Activated CD4-positive, alpha-beta T cell treated with anti-CD3 and anti-CD28 coated beads, Interleukin-2, amount 50 U/mL, for 1 hour (primary cell): ENCODE data around the gene GRIN1.

ENCODE experiments used
- DNase-seq: peaks from one replicate; pipeline ENCODE4 v3.0.0-alpha.2; 2020

Gene GRIN1

GRCh38 chr9:137198051-137198901 is 59.3 kb downstream of the GRIN1 start:
- DNase-seq, result no peak

GRCh38 chr9:137198902-137199283 is 59.9 kb downstream of the GRIN1 start:
- DNase-seq, result no peak

DNA sequence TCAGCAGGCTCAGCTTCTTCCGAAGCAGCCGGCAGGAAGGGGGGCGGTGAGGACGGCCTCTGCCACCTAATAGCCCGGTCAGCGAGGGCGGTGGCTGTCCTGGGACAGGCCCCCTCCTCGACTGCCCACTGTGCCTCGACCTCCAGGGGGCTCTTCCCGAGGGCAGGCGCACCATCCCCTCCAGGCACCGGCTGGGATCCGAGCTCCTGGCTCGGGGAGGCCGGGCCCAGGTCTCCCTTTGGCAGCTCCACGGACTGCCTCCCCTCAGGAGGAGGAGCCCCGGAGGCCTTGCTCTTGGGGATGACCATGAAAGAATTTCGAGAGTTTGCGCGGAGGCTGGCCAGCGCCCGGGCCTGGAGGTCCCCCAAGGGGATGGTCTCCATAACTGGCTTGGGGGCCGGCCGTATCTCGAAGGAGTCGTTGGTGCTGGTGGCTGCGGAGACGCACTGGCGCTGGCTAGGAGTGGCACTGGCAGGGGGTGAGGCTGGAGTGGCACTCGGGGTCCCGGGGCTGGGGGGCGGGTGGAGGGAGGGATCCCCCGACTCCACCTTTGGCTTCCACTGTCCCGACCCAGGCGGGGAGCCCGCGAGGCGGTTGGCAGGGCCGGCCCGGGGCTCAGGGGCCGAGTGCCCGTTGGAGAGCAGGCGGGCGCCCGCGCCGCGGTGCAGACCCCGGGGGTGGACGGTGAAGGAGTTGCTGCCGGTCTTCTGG is 60.6 kb downstream of the GRIN1 start:
- DNase-seq, result no peak

- peak; percentile 98 for DNase-seq
These were observed 61.6 kb downstream of the GRIN1 start, which contains the start of gene TPRN for GRCh38 chr9:137200311-137201204. Gene TPRN (minus strand): TSS chr9:137200741. CDS start chr9:137200711, 30 bp downstream.

- DNase-seq, result no peak
These were observed 62.4 kb downstream of the GRIN1 start for GRCh38 chr9:137201205-137201868.

DNA sequence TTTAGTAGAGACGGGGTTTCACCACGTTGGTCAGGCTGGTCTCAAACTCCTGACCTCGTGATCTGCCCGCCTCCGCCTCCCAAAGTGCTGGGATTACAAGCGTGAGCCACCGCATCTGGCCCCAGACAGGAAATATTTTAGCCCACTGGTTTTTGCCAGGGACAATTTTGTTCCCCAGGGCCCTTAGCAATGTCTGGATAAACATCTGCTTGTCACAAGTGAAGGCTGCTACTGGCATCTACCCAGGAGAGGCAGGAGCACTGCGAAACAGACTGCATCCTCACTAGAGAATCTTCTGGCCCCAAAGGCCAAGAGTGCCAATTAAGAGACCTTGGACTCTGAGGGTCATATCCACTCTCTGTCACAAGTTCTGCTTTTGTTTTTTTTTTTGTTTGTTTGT is 64.0 kb downstream of the GRIN1 start:
- DNase-seq, result no peak

GRCh38 chr9:137204731-137205125 is 65.8 kb downstream of the GRIN1 start:
- DNase-seq, result no peak

DNA sequence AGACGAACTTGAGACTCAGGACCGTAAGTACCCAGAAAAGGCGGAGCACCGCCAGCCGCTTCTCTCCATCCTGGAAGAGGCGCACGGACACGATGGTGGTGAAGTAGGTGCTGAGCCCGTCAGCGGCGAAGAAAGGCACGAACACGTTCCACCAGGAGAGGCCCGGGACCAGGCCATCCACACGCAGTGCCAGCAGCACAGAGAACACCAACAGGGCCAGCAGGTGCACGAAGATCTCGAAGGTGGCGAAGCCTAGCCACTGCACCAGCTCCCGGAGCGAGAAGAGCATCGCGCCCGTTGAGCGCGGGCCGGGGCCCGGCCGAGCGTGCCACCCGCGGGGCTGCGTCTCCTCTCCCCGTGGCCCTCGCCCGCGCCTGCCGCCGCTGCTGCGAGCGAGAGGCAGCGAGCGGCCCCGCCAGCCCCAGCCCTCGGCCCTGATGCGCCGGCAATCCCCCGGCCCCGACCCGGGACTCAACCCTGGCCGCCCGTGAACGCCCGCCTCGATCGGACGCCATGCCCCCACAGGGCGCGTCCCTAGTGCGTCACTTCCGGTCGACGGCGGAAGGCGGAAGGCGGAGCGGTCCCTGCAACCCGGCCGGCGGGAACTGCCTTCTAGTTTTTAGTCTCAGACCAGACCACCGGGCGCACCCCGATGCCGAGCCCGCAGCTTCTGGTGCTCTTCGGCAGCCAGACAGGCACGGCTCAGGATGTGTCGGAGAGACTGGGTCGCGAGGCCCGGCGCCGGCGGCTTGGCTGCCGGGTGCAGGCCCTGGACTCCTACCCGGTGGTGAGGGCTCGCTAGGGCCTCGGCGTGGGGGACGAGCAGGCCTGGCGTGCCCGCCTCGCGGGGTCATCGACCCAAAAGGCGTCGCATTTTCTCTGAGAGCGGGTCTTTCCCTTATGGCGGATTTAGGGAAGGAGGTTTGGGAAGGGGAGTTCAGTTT is 66.4 kb downstream of the GRIN1 start, which contains the start of the genes NDOR1 and TMEM203:
NDOR1 (plus strand) TSS at position 575 of the 944 bp plus-strand sequence; CDS start at position 653, 78 bp downstream.
TMEM203 (minus strand) TSS at position 523 of the 944 bp plus-strand sequence; CDS start at position 289, 234 bp downstream.
- DNase-seq, result peak; percentile 92

- DNase-seq, result no peak
These were observed 67.6 kb downstream of the GRIN1 start for GRCh38 chr9:137206602-137207001.

DNA sequence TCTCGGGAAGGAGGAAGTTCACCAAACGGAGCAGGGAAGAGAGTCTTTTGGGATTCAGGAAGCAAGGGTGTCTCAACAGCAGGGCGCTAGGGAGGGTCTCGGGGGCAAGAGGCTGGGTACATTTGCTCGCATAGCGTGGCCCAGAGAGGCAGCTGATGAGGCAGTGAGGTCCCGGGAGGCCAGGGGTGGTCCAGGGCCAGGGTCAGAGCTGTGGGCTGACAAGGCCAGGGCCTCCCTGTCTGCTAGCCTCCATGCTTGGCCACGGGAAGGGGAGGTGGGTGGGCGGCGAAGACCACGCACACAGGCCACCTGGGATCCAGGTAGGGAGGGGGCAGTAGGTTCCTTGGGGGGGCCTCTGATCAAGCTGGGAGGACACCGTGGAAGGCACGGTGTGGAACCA is 72.6 kb downstream of the GRIN1 start:
- no peak for DNase-seq

- no peak for DNase-seq
These were observed 73.6 kb downstream of the GRIN1 start for GRCh38 chr9:137212520-137212919.

DNA sequence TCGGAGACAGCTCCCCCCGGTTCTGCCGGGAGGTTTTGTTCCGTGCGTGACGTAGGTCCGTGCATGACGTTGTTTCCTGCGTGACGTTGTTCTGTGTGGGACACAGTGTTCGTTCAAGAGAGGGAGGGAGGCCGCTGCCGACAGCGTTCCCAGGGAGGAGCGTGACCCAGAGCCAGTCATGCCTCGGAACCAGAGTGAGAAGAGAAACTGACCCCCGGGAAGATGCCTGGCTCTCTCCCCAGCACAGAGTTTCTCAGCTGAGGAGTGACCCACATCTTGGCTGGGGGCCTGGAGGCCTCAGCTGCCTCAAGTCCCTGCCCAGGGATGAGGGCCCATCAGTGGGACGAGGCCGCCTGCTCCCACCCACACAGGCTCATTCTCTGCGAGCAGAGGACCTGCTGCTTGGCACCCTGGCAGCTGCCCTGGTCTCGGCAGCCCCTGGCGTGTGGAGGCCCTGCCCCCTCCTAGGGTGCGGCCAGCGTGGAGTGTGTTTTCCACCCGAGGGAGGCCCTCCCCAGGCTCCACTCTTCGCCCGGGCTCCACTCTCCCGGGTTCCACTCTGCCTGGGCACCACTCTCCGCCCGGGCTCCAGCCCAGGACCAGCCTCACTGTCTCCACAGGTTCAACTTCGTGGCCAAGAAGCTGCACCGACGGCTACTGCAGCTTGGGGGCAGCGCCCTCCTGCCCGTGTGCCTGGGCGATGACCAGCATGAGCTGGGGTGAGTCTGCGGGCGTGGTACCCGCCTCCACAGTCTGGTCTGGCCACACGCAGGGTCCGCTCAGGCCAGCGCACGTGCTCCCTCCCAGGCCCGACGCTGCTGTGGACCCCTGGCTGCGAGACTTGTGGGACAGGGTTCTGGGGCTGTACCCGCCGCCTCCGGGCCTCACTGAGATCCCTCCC is 74.5 kb downstream of the GRIN1 start:
- no peak for DNase-seq

- DNase-seq, result no peak
These were observed 75.7 kb downstream of the GRIN1 start for GRCh38 chr9:137214620-137215019.

DNA sequence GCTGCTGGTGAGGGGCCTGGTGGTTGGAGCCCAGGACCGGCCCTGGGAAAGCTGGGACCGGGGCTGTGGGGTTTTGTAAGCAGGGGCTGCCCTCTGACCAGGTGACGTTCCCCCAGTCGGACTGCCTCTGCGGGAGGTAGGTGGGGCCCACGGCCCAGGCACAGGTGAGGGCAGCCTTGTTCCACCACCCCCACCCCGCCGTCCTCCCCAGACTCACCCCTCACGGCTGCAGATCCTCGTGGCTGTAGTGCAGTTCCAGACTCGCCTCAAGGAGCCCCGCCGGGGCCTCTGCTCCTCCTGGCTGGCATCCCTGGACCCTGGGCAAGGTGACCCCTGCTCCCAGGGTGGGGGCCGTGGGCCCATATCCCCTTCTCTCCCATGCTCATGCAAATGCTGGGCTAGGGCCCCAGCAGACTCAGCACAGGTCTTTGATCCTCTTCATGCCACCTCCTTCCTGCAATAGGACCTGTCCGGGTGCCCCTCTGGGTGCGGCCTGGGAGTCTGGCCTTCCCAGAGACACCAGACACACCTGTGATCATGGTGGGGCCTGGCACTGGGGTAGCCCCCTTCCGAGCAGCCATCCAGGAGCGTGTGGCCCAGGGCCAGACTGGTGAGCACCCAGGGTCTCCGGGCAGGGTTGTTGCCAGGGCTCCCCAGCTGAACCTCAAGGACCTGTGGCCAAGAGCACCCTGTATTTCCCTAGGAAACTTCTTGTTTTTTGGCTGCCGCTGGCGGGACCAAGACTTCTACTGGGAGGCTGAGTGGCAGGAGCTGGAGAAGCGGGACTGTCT is 76.4 kb downstream of the GRIN1 start:
- DNase-seq, result no peak

DNA sequence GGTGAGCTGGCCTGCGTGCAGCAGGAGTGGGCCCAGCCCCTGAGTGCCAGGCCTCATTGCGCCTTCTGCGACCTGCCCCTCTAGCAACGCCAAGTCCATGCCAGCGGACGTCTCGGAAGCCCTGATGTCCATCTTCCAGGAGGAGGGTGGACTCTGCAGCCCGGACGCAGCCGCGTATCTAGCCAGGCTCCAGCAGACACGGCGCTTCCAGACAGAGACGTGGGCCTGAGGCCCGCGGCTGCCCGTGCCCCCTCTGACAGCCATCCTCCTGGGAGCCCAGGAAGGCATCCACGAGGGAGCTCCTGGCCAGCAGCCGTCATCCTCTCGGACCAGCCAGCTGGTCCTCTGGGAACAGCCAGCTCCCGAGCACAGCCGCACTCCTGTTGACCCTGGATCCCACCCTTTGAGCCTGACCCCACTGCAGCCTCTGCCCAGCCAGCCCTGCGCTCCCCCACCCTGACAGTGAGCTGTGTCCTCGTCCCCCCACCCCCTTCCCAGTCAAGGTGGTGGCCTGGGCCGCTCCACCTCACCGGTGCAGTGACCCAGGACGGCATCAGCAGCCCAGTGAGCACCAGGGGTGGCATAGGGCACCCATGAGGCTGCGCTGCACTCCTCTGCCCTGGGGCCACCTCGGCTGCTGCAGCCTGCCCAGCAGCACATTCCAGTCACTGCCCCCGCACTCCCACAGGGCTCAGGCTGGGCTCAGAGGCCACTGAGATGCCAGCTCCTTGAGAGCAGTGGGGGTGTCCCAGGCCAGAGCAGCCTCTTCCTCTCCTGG is 77.4 kb downstream of the GRIN1 start:
- DNase-seq, result no peak

- DNase-seq, result no peak
These were observed 78.6 kb downstream of the GRIN1 start for GRCh38 chr9:137217276-137218211.

DNA sequence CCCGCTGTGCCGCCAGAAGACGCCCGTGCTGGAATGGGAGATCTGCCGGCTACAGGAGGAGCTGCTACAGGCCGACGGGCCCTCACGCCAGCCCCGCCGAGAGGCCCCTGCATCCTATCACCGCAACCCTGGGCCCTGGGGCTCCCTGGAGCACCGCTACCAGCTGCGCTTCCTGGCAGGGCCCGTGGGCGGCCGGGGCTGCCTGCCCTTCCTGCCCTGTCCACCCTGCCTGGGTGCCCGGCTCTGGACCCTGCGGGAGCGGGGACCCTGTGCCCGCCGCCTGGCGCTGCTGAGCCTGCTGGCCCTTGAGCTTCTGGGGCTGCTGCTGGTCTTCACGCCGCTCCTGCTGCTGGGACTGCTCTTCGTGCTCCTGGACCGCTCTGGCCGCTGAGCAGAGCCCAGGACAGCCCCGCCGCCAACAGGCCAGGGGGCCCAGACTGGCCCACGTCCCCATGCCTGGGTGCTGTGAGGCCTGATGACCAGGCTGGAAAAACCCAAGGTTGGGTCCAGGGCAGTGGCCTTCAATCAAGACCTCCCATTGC is 79.3 kb downstream of the GRIN1 start:
- no peak for DNase-seq
